ENCODE measurements around the gene CPEB4.

GRCh38 chr5:173933901-173934300, 45.8 kb downstream of the CPEB4 start:
- TF ChIP-seq POLR2AphosphoS5 (IDR thresholded peaks at IDR 0.05; ENCODE audit: low read depth, low read length) (no peak), TAF1 (IDR thresholded peaks at IDR 0.05; ENCODE audit: borderline replicate concordance, insufficient read depth, low read length) (no peak), REST (IDR thresholded peaks at IDR 0.05; ENCODE audit: insufficient read depth in 1 of 2, low read depth in 2 of 2, low read length in 2 of 2) (no peak), SIN3A (IDR thresholded peaks at IDR 0.05; ENCODE audit: borderline replicate concordance, insufficient read depth, low read length) (no peak)

Data from PFSK-1 (cell line).